Type B pancreatic cell (in vitro differentiated cells): ENCODE data around the gene TALDO1. TPM values are rescaled to one million over a fixed set of nuclear protein-coding genes. Genes with fewer than 3 reads are reported as not detected.

Experiments
- DNase-seq: peaks from one replicate; pipeline ENCODE4 v3.0.0; 2021; ENCODE audit warnings: mixed read lengths; ENCODE audit not compliant: unreplicated experiment; ENCODE audit errors: extremely low spot score
- H3K27ac Mint-ChIP-seq: 2 replicates; pipeline ENCODE4 v1.8.0; 2021; ENCODE audit warnings: mild to moderate bottlenecking, mixed read lengths
- H3K27me3 Mint-ChIP-seq: 2 replicates; pipeline ENCODE4 v1.8.0; 2021; ENCODE audit warnings: mixed read lengths
- H3K36me3 Mint-ChIP-seq: 2 replicates; pipeline ENCODE4 v1.8.0; 2021; ENCODE audit warnings: mixed read lengths
- H3K4me1 Mint-ChIP-seq: one replicate; pipeline ENCODE4 v1.8.0; 2021; ENCODE audit warnings: mixed read lengths; ENCODE audit not compliant: unreplicated experiment
- H3K4me3 Mint-ChIP-seq: 2 replicates; pipeline ENCODE4 v1.8.0; 2021; ENCODE audit warnings: mild to moderate bottlenecking, mixed read lengths
- H3K9me3 Mint-ChIP-seq: 2 replicates; pipeline ENCODE4 v1.8.0; 2021; ENCODE audit warnings: mixed read lengths
- total RNA-seq: library from RNA; stranded (reverse); gene quantifications from 2 replicates; pipeline ENCODE4 v1.2.1, GENCODE V29; 2021; ENCODE audit warnings: low replicate concordance
- TF ChIP-seq, protein P1 (sequence below): fragments of 200-600 bp; sonication (generic); conservative IDR thresholded peaks from 2 replicates; pipeline ENCODE4 v1.5.0; 2021; ENCODE audit warnings: antibody characterized with exemption, mild to moderate bottlenecking

TALDO1 gene
- total RNA-seq, 1 donor from 2014 or later: 189 TPM

DNA sequence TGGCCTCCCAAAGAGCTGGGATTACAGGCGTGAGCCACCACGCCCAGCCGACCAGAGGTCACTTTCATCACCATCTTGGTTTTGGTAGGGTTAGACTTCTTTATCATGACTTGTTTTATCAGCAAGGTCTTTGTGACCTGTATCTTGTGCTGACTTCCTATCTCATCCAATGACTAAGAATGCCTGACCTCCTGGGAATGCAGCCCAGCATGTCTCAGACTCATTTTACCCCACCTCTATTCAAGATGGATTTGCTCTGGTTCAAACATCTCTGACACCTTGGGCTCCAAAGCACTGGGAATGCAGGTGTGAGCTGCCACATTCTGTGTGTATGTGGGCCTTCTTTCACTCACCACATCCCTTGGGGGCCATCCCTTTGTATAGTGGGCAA is 5.1 kb upstream of the TALDO1 start:
- DNase-seq: no peak
- Mint-ChIP-seq H3K4me3 (no peak overlapping the region), H3K4me1 (peaks cover 19% of the 10 kb centered on the region), H3K36me3 (no peaks in the 10 kb centered on the region), H3K27me3 (peaks cover 5% of the 10 kb centered on the region), H3K9me3 (no peaks in the 10 kb centered on the region), H3K27ac (no peak overlapping the region)
- TF ChIP-seq, protein P1, sequence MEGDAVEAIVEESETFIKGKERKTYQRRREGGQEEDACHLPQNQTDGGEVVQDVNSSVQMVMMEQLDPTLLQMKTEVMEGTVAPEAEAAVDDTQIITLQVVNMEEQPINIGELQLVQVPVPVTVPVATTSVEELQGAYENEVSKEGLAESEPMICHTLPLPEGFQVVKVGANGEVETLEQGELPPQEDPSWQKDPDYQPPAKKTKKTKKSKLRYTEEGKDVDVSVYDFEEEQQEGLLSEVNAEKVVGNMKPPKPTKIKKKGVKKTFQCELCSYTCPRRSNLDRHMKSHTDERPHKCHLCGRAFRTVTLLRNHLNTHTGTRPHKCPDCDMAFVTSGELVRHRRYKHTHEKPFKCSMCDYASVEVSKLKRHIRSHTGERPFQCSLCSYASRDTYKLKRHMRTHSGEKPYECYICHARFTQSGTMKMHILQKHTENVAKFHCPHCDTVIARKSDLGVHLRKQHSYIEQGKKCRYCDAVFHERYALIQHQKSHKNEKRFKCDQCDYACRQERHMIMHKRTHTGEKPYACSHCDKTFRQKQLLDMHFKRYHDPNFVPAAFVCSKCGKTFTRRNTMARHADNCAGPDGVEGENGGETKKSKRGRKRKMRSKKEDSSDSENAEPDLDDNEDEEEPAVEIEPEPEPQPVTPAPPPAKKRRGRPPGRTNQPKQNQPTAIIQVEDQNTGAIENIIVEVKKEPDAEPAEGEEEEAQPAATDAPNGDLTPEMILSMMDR: no peak

DNA sequence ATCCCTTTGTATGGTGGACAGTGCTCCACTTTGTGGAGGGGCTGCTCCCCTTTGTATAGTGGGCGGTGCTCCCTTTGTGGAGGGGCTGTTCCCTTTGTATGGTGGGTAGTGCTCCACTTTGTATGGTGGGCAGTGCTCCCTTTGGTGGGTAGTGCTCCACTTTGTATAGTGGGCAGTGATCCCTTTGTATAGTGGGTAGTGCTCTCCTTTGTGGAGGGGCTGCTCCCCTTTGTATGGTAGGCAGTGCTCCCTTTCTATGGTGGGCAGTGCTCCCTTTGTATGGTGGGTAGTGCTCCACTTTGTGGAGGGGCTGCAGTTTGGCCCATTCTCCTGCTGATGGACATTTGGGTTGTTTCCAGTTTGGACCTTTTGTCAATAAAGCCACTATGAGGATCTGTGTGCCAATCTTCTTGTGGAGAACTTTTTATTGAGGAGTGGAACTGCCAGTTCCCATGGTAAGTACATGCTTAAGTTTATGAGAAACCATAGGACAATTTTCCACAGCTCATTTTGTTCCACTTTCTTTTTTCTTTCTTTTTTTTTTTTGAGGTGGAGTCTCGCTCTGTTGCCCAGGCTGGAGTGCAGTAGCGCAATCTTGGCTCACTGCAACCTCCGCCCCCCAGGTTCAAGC is 4.6 kb upstream of the TALDO1 start:
- DNase-seq: no peak
- Mint-ChIP-seq H3K36me3 (no peaks in the 10 kb centered on the region), H3K27me3 (peaks cover under 1% of the 10 kb centered on the region), H3K9me3 (no peaks in the 10 kb centered on the region), H3K27ac (no peak overlapping the region), H3K4me3 (no peak overlapping the region), H3K4me1 (peaks cover 13% of the 10 kb centered on the region)
- TF ChIP-seq, protein P1: no peak

DNA sequence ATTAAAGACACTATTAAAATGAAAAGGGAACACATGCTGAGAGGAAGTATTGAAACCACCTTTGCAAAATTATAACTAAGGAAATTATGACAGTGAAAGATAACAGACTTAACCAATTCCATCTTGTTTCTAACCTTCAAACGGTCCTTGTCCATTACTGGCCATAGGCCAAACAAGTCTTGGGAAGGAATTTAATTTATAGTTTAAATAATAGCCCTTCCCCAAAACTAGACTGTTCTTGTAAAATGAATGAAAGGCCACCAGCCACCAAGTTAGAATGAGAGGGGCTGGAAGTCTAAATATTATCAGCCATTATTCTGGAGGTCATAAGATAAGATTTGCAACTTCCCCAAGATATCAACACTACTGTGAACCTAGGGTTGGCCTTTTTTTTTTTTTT is 1.8 kb upstream of the TALDO1 start:
- Mint-ChIP-seq H3K9me3 (no peaks in the 10 kb centered on the region), H3K27ac (no peak overlapping the region), H3K4me1 (peaks cover 16% of the 10 kb centered on the region), H3K36me3 (no peaks in the 10 kb centered on the region), H3K4me3 (peak overlapping the region; percentile 30), H3K27me3 (no peaks in the 10 kb centered on the region)
- DNase-seq: no peak
- TF ChIP-seq, protein P1: no peak

DNA sequence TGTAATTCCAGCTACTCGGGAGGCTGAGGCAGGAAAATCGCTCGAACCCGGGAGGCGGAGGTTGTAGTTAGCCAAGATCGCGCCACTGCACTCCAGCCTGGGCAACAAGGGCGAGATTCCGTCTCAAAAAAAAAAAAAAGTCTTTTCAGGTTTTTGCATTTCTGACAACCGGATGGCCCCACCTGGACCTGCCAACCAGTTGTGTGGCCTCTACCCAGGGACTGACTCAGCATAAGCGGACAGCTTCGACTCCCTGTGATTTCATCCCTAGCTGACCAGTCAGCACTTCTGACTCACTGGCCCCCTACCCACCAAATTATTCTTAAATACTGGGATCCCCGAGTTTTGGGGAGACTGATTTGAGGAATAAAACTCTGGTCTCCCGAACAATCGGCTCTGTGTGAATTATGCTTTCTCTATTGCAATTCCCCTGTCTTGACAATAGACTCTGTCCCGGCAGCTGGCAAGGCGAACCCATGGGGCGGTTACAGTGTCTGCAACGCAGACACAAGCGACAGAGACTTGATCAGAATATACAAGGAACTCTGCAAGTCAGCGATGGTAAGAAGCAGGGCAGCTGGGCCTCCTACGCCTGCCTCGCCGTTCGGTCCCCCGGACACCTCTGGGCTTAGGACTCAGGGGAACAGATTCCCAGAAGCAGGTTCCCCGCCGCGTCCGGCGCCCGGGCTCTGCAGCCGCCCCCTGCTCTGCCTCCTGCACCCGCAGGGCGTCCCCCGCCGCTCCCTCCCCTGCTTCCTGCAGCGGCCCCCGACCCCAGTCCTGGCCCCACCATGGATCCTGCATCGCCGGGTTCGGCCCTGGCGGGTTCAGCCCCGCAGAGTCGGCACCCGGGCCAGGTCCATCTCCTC is 741 bp upstream of the TALDO1 start:
- DNase-seq: no peak
- Mint-ChIP-seq H3K36me3 (no peaks in the 10 kb centered on the region), H3K27ac (peak overlapping the region; percentile 96), H3K4me3 (peak overlapping the region; percentile 94), H3K27me3 (no peaks in the 10 kb centered on the region), H3K9me3 (no peaks in the 10 kb centered on the region), H3K4me1 (peaks cover 16% of the 10 kb centered on the region)
- TF ChIP-seq, protein P1: no peak

DNA sequence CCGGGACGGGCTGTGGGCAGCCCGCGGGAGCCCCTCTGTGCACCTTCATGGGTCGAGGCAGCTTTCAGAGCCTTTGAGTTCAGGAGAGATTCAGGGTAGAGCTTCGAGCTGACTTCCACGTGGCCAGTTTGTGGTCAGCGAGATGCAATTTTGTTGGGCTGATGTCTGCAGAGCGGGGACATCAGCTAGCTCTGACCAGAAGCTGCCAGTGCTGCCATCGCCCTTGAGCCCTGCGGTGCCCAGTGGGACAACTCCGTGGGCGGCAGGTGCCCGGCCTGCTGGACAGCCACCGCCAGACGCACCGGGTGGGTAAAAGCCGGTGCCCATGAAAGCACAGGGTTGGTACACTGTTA is 719 bp downstream of the TALDO1 start:
- Mint-ChIP-seq H3K9me3 (no peaks in the 10 kb centered on the region), H3K27me3 (no peaks in the 10 kb centered on the region), H3K4me3 (peak overlapping the region; percentile 88), H3K27ac (peak overlapping the region; percentile 90), H3K4me1 (peaks cover 16% of the 10 kb centered on the region), H3K36me3 (peaks cover 3% of the 10 kb centered on the region)
- no peak for DNase-seq
- TF ChIP-seq, protein P1: no peak
